ENCODE results near the gene ABCE1.
A peak's percentile ranks its signal among the peaks of the same experiment; 100 is the strongest.

ABCE1 gene

GRCh38 chr4:145153181-145153903 lies 55.2 kb downstream of the ABCE1 start:
- ChIA-PET POLR2A (no interaction called here), CTCF (interaction anchor here (1.2 kb wide), 1 partner anchor 404 kb away, joined by 3 read pairs; no protein-coding TSS in a partner anchor)
- no peak for TF ChIP-seq CTCF (IDR thresholded peaks at IDR 0.05; ENCODE audit: control extremely low read depth, extremely low read depth, low read depth, missing control alignments)
- DNase-seq (ENCODE audit: extremely low spot score) = no peak

GRCh38 chr4:145153904-145154298 lies 55.8 kb downstream of the ABCE1 start:
- TF ChIP-seq CTCF (IDR thresholded peaks at IDR 0.05; ENCODE audit: control extremely low read depth, extremely low read depth, low read depth, missing control alignments) = no peak
- DNase-seq (ENCODE audit: extremely low spot score) = no peak
- ChIA-PET CTCF (interaction anchor here (0.7 to 2.4 kb wide), 8 partner anchors 9 to 456 kb away, joined by 3 to 8 read pairs (median 4); no protein-coding TSS in a partner anchor), POLR2A (no interaction called here)

- ChIA-PET CTCF (interaction anchor here (0.5 to 2.4 kb wide), 12 partner anchors 10 to 591 kb away, joined by 3 to 10 read pairs (median 3); no protein-coding TSS in a partner anchor), POLR2A (no interaction called here)
- TF ChIP-seq CTCF (IDR thresholded peaks at IDR 0.05; ENCODE audit: control extremely low read depth, extremely low read depth, low read depth, missing control alignments) = peak; percentile 74
- DNase-seq (ENCODE audit: extremely low spot score) = peak; percentile 26
Measured at GRCh38 chr4:145154573-145154972, 56.5 kb downstream of the ABCE1 start.

GRCh38 chr4:145155268-145155870 lies 57.3 kb downstream of the ABCE1 start:
- CTCF ChIA-PET = interaction anchor here (0.7 to 2.4 kb wide), 11 partner anchors 10 to 461 kb away, joined by 3 to 10 read pairs (median 3); no protein-coding TSS in a partner anchor
- POLR2A ChIA-PET = no interaction called here
- no peak for DNase-seq (ENCODE audit: extremely low spot score)
- TF ChIP-seq CTCF (IDR thresholded peaks at IDR 0.05; ENCODE audit: control extremely low read depth, extremely low read depth, low read depth, missing control alignments) = no peak

GRCh38 chr4:145156986-145157385 lies 58.9 kb downstream of the ABCE1 start:
- ChIA-PET CTCF (interaction anchor here (1.1 kb wide), 1 partner anchor 452 kb away, joined by 4 read pairs; no protein-coding TSS in a partner anchor), POLR2A (no interaction called here)
- TF ChIP-seq CTCF (IDR thresholded peaks at IDR 0.05; ENCODE audit: control extremely low read depth, extremely low read depth, low read depth, missing control alignments) = no peak
- no peak for DNase-seq (ENCODE audit: extremely low spot score)

GRCh38 chr4:145161549-145161948 lies 63.4 kb downstream of the ABCE1 start:
- ChIA-PET CTCF (interaction anchor here (0.9 to 4.5 kb wide), 6 partner anchors 9 to 451 kb away, joined by 3 to 11 read pairs (median 4); no protein-coding TSS in a partner anchor), POLR2A (interaction anchor here (0.8 kb wide), 1 partner anchor 61 kb away, joined by 3 read pairs; no protein-coding TSS in a partner anchor)
- DNase-seq (ENCODE audit: extremely low spot score) = no peak
- TF ChIP-seq CTCF (IDR thresholded peaks at IDR 0.05; ENCODE audit: control extremely low read depth, extremely low read depth, low read depth, missing control alignments) = no peak

All from GM10248 (cell line).